K562 (cell line): ENCODE data around the gene CC2D1A. TPM values are rescaled to one million over a fixed set of nuclear protein-coding genes. Genes with fewer than 3 reads are reported as not detected.

Source experiments
- ATAC-seq: fragments of 200-7000 bp; cut with Tn5 transposase; 3 replicates; pipeline ENCODE4 v1.9.1; 2020; ENCODE audit warnings: moderate library complexity
- BruUV-seq: library from RNA; stranded (reverse); fragments of 400-500 nt; replicated peaks from 2 replicates; lab custom pipeline; 2021; lab: Mats Ljungman, UMichigan
- CTCF ChIA-PET: fragments of 300-600 bp; formaldehyde crosslinking; extraction: SDS; loops from one replicate; lab custom pipeline; 2021; ENCODE audit warnings: low intra/inter-chr PET ratio; lab: Yijun Ruan, JAX
- POLR2A ChIA-PET: fragments of 300-600, 350-650 bp; sonication (Branson Sonifier 250); formaldehyde crosslinking; extraction: SDS; loops from one replicate; lab custom pipeline; 2021; ENCODE audit warnings: antibody characterized with exemption, inconsistent platforms; lab: Yijun Ruan, JAX
- DNase-seq, 4 experiments: peaks; one replicate each; pipeline versions ENCODE4 v3.0.0 to v3.0.0-alpha.2; 2011 to 2018; ENCODE audit warnings: low spot score in 3 of 4, mixed read lengths in 3 of 4; ENCODE audit errors: extremely low read depth in 1 of 4
- FAIRE-seq: peaks from 2 replicates; lab custom pipeline; 2011; peaks lifted over from hg19 to GRCh38; lab: Jason Lieb, UNC
- H2AFZ ChIP-seq: 2 replicates; pipeline ENCODE4 v1.6.0; 2011; ENCODE audit warnings: low read depth, low read length, control low read depth, inconsistent platforms
- H3K27ac ChIP-seq: fragments of 200-600 bp; 3 replicates; pipeline ENCODE4 v1.8.0; 2011; ENCODE audit warnings: low read depth, mild to moderate bottlenecking, control low read depth, inconsistent platforms, low read length, moderate library complexity, mixed read lengths; ENCODE audit errors: extremely low read depth
- H3K27me3 ChIP-seq, 2 experiments: fragments of 300-600 bp in 1 of 2; 2 replicates in 1 of 2; 3 replicates in 1 of 2; pipeline versions ENCODE4 v1.6.0 to v1.8.0; 2011; ENCODE audit warnings: inconsistent platforms in 2 of 2, low read length in 2 of 2, mild to moderate bottlenecking in 1 of 2, mixed read lengths in 1 of 2, moderate library complexity in 1 of 2; ENCODE audit not compliant: control insufficient read depth in 2 of 2, insufficient read depth in 2 of 2
- H3K36me3 ChIP-seq: fragments of 300-600 bp; 3 replicates; pipeline ENCODE4 v1.8.0; 2011; ENCODE audit warnings: mild to moderate bottlenecking, low read length, inconsistent platforms; ENCODE audit not compliant: control insufficient read depth, insufficient read depth
- H3K4me1 ChIP-seq, 2 experiments: fragments of 200-600 bp in 1 of 2; replicated peaks in 1 of 2; 2 replicates in 1 of 2; 3 replicates in 1 of 2; pipeline versions ENCODE4 v1.5.1 to v1.8.0; 2011; ENCODE audit warnings: inconsistent platforms in 2 of 2, low read length in 2 of 2, mild to moderate bottlenecking in 1 of 2, mixed read lengths in 1 of 2, moderate library complexity in 1 of 2; ENCODE audit not compliant: control insufficient read depth in 2 of 2, insufficient read depth in 2 of 2
- H3K4me2 ChIP-seq: 2 replicates; pipeline ENCODE4 v1.6.1; 2011; ENCODE audit warnings: low read length, control low read depth, inconsistent platforms, mixed read lengths; ENCODE audit not compliant: insufficient read depth
- H3K4me3 ChIP-seq: fragments of 200-600 bp; sonication (generic), shearing (Covaris generic); 2 replicates; pipeline ENCODE4 v1.5.1; 2016; ENCODE audit warnings: control low read depth, inconsistent platforms
- H3K79me2 ChIP-seq: fragments of 200-600 bp; 3 replicates; pipeline ENCODE4 v1.8.0; 2011; ENCODE audit warnings: low read length, inconsistent platforms; ENCODE audit not compliant: control insufficient read depth, insufficient read depth
- H3K9ac ChIP-seq, 2 experiments: 2 replicates each; pipeline versions ENCODE4 v1.6.0 to v1.6.1; 2011; ENCODE audit warnings: low read depth in 2 of 2, low read length in 2 of 2, control low read depth in 1 of 2, inconsistent platforms in 1 of 2, mild to moderate bottlenecking in 1 of 2, mixed read lengths in 1 of 2; ENCODE audit not compliant: insufficient read depth in 1 of 2
- H3K9me1 ChIP-seq: one replicate; pipeline ENCODE4 v1.6.0; 2011; ENCODE audit warnings: inconsistent platforms, mild to moderate bottlenecking, low read length, moderate library complexity; ENCODE audit not compliant: control insufficient read depth, insufficient read depth
- H3K9me3 ChIP-seq: replicated peaks from 2 replicates; pipeline ENCODE4 v1.5.1; 2011; ENCODE audit warnings: low read depth, low read length, inconsistent platforms; ENCODE audit not compliant: control insufficient read depth, insufficient read depth
- H4K20me1 ChIP-seq: replicated peaks from 2 replicates; pipeline ENCODE4 v1.6.1; 2011; ENCODE audit warnings: low read length, inconsistent platforms, mixed read lengths; ENCODE audit not compliant: control insufficient read depth, insufficient read depth
- BRD9 ChIP-seq: fragments of 450-650 bp; IDR thresholded peaks from 2 replicates; pipeline ENCODE4 v1.6.1; 2018; ENCODE audit warnings: low read depth; ENCODE audit not compliant: partially characterized antibody
- FOXK1 ChIP-seq: sonication (generic); formaldehyde crosslinking; IDR thresholded peaks from 2 replicates; pipeline ENCODE4 v1.8.0; 2022; ENCODE audit warnings: missing genetic modification reagents, mild to moderate bottlenecking, borderline replicate concordance
- HDAC1 ChIP-seq, 2 experiments: fragments of 450-650 bp; IDR thresholded peaks; 2 replicates each; pipeline ENCODE4 v1.6.1; 2016 to 2017; ENCODE audit warnings: inconsistent platforms in 1 of 2, mild to moderate bottlenecking in 1 of 2, moderate library complexity in 1 of 2
- HMBOX1 ChIP-seq: sonication (generic); IDR thresholded peaks from 2 replicates; pipeline ENCODE4 v1.6.1; 2016
- MAZ ChIP-seq, 2 experiments: fragments of 450-650 bp in 1 of 2; sonication (generic) in 1 of 2; formaldehyde crosslinking; IDR thresholded peaks in 1 of 2; conservative IDR thresholded peaks in 1 of 2; 2 replicates each; pipeline versions ENCODE4 v1.4.0 to v1.5.0; 2020; ENCODE audit warnings: mild to moderate bottlenecking in 1 of 2, missing genetic modification reagents in 1 of 2
- NFE2 ChIP-seq: IDR thresholded peaks from 2 replicates; pipeline ENCODE4 v1.6.1; 2014; ENCODE audit warnings: antibody characterized with exemption, low read depth
- POLR2G ChIP-seq: fragments of 200-400 bp; formaldehyde crosslinking; IDR thresholded peaks from 2 replicates; pipeline ENCODE4 v1.6.1; 2017; ENCODE audit warnings: low read depth, mild to moderate bottlenecking, antibody characterized with exemption, low read length, moderate library complexity
- RERE ChIP-seq: sonication (generic); formaldehyde crosslinking; IDR thresholded peaks from 2 replicates; pipeline ENCODE4 v1.8.0; 2023; ENCODE audit warnings: missing genetic modification reagents, mild to moderate bottlenecking, borderline replicate concordance
- TCF7L2 ChIP-seq: fragments of 150-350 bp; IDR thresholded peaks from 2 replicates; pipeline ENCODE4 v1.6.1; 2016; ENCODE audit warnings: low read depth, mild to moderate bottlenecking, low read length, moderate library complexity
- ZNF583 ChIP-seq: fragments of 250-450 bp; sonication (Bioruptor Pico); IDR thresholded peaks from 2 replicates; pipeline ENCODE4 v1.4.0; 2020
- WGBS: fragments of 100-300 bp; shearing (Covaris generic); methylation state at CpG from one replicate; pipeline ENCODE4 v1.1.6; 2016; ENCODE audit warnings: low coverage, mixed read lengths; ENCODE audit not compliant: insufficient coverage; ENCODE audit errors: missing lambda C conversion rate; 5-methylcytosine and 5-hydroxymethylcytosine counted together
- in situ Hi-C: fragments of 300-500 bp; cut with MboI; formaldehyde crosslinking; loops from 4 replicates; pipeline ENCODE4 v1.15.0; 2018; ENCODE audit warnings: inconsistent platforms, mixed read lengths
- intact Hi-C: fragments of 100-400 bp; cut with micrococcal nuclease; formaldehyde crosslinking; loops from 2 replicates; pipeline ENCODE4 v1.14.2; 2022
- polyA plus RNA-seq, 8 experiments: library from polyadenylated mRNA; depleted of rRNA in 4 of 8; stranded (reverse) in 5 of 8; unstranded in 3 of 8; fragments of >200 nt; fragmentation: Nextera tagmentation in 2 of 8; fragmentation: Illumina TruSeq in 1 of 8; extraction: Ambion mirVana in 2 of 8; extraction: Trizol in 1 of 8; gene quantifications; 2 replicates each; pipeline versions ENCODE4 v1.2.1 to v1.2.3, GENCODE V29; 2011 to 2014; ENCODE audit warnings: inconsistent platforms in 1 of 8, missing spikeins in 1 of 8
- total RNA-seq, 7 experiments: library from RNA; depleted of rRNA in 6 of 7; stranded (reverse); fragments of >200 nt in 6 of 7; fragmentation: Illumina TruSeq in 2 of 7; extraction: Trizol in 2 of 7; gene quantifications; 2 replicates each; pipeline versions ENCODE4 v1.2.1 to v1.2.3, GENCODE V29; 2011 to 2021; ENCODE audit warnings: low replicate concordance in 1 of 7
- TF ChIP-seq, protein P1 (sequence below): fragments of 450-650 bp; IDR thresholded peaks from 2 replicates; pipeline ENCODE4 v1.6.1; 2016; ENCODE audit warnings: borderline replicate concordance

The CC2D1A gene
- total and polyA plus RNA-seq, 9 of the 15 experiments (the other 6 are each of a cell fraction or from before 2014, with no cell fraction given), result 0.32 to 31.0 (median 12.9) TPM

- no peak for TF ChIP-seq RERE (CRISPR knock-in tag)
Observed at GRCh38 chr19:13885826-13886365, 20.1 kb upstream of the CC2D1A start (continued).

DNA sequence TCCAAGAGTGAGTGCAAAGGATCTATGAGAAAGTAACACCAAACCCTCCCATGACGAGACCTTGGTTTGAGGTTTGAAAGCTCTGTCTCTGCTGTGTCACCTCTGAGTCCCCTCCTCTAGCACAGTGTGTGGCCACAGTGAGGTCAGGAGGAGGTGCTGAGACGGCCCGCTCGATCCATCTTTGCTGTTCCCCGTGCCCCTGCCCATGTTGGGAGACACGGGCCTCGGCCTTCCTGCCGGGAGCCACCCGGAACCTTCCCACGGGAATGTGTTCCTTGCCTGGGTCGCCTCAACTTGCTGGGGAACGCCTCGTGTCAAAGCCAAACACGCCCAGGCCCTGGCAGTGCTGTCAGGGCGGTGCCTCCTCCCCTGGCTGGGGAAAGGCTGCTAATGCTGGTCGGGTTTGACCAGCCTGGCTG, 19.0 kb upstream of the CC2D1A start:
- no peaks in the 10 kb centered on the region for H3K9me3 ChIP-seq
- no TSS peak for BruUV-seq
- peak overlapping the region; percentile 46 for H2AFZ ChIP-seq
- H4K20me1 ChIP-seq, result no peaks in the 10 kb centered on the region
- peak overlapping the region; percentile 3; the same call in 1 of the 2 replicates for H3K4me2 ChIP-seq
- no peaks in the 10 kb centered on the region for H3K79me2 ChIP-seq
- in situ Hi-C loops, result no loop called here
- peak overlapping the region in 1 of 2 experiments; percentile 77; a peak in 2 of 4 replicates for H3K9ac ChIP-seq
- ATAC-seq, result peak; percentile 79
- H3K36me3 ChIP-seq, result no peaks in the 10 kb centered on the region
- H3K4me3 ChIP-seq, result no peak overlapping the region
- 26% methylated on average over 16 of the region's 16 CpGs for WGBS
- ChIA-PET POLR2A (interaction anchor here (0.6 to 2.0 kb wide), 4 partner anchors 35 to 252 kb away, joined by 4 to 7 read pairs (median 4); no protein-coding TSS in a partner anchor), CTCF (no interaction called here)
- intact Hi-C loops, result no loop called here
- no peaks in the 10 kb centered on the region for H3K27me3 ChIP-seq
- H3K4me1 ChIP-seq, result peaks cover 4 to 56% of the 10 kb centered on the region in 2 experiments; a peak in 4 of 5 replicates
- no peaks in the 10 kb centered on the region for H3K9me1 ChIP-seq
- DNase-seq, result peak in 1 of 4 experiments; percentile 29
- no peak overlapping the region for H3K27ac ChIP-seq
- FAIRE-seq, result peak; percentile 74
- no peak for TF ChIP-seq HMBOX1
- no peak for TF ChIP-seq FOXK1 (CRISPR knock-in tag)
- no peak for TF ChIP-seq BRD9
- TF ChIP-seq HDAC1 (IDR thresholded peaks at IDR 0.05), result no peak
- 0 out of 2 replicates have a peak, but pooled peaks have one; percentile 6 for TF ChIP-seq NFE2
- no peak for TF ChIP-seq TCF7L2
- no peak for TF ChIP-seq MAZ (CRISPR knock-in tag; conservative IDR thresholded peaks at IDR 0.05 in 1 of 2, IDR thresholded peaks at IDR 0.05 in 1 of 2)
- TF ChIP-seq ZNF583 (CRISPR knock-in tag), result no peak
- 0 out of 2 replicates have a peak, but pooled peaks have one; percentile 27 for TF ChIP-seq POLR2G
- TF ChIP-seq, protein P1, sequence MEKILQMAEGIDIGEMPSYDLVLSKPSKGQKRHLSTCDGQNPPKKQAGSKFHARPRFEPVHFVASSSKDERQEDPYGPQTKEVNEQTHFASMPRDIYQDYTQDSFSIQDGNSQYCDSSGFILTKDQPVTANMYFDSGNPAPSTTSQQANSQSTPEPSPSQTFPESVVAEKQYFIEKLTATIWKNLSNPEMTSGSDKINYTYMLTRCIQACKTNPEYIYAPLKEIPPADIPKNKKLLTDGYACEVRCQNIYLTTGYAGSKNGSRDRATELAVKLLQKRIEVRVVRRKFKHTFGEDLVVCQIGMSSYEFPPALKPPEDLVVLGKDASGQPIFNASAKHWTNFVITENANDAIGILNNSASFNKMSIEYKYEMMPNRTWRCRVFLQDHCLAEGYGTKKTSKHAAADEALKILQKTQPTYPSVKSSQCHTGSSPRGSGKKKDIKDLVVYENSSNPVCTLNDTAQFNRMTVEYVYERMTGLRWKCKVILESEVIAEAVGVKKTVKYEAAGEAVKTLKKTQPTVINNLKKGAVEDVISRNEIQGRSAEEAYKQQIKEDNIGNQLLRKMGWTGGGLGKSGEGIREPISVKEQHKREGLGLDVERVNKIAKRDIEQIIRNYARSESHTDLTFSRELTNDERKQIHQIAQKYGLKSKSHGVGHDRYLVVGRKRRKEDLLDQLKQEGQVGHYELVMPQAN, result no peak
